Adrenal gland (tissue), 12 donors: ENCODE data around the gene NELFCD. TPM values are rescaled to one million over a fixed set of nuclear protein-coding genes. Genes with fewer than 3 reads are reported as not detected.
A peak's percentile ranks its signal among the peaks of the same experiment; 100 is the strongest.

Experiments used
- DNase-seq, 7 donors: peaks; one replicate each; pipeline ENCODE4 v3.0.0-alpha.2; 2019 to 2020
- H3K27ac ChIP-seq, 5 donors: fragments of 200-600 bp; sonication (generic) in 4 of 5; 1 replicate in 3 of 5; 2 replicates in 2 of 5; pipeline versions ENCODE4 v1.5.1 to v1.8.0; 2016 to 2020; ENCODE audit warnings: mild to moderate bottlenecking in 1 of 5
- H3K27me3 ChIP-seq: fragments of 200-600 bp; 2 replicates; pipeline ENCODE4 v1.8.0; 2021
- H3K36me3 ChIP-seq, 2 donors: fragments of 200-600 bp; replicated peaks in 1 of 2; 1 replicate in 1 of 2; 2 replicates in 1 of 2; pipeline versions ENCODE4 v1.5.1 to v1.8.0; 2018 to 2022
- H3K4me1 ChIP-seq, 2 donors: fragments of 200-600 bp; replicated peaks in 1 of 2; 1 replicate in 1 of 2; 2 replicates in 1 of 2; pipeline versions ENCODE4 v1.5.1 to v1.8.0; 2018 to 2021
- H3K4me3 ChIP-seq, 4 donors: fragments of 200-600 bp; sonication (generic) in 3 of 4; one replicate each; pipeline ENCODE4 v1.5.1; 2016 to 2018
- H3K9me3 ChIP-seq, 3 donors: fragments of 200-600 bp; sonication (generic) in 1 of 3; replicated peaks in 1 of 3; 1 replicate in 2 of 3; 2 replicates in 1 of 3; pipeline versions ENCODE4 v1.5.1 to v1.8.0; 2016 to 2021
- POLR2A ChIP-seq, 2 donors: fragments of 450-650 bp; IDR thresholded peaks; one replicate each; pipeline ENCODE4 v1.6.1; 2017; ENCODE audit warnings: antibody characterized with exemption in 2 of 2, mild to moderate bottlenecking in 2 of 2, moderate library complexity in 1 of 2
- WGBS, 4 donors: extraction: QIAGEN DNeasy Blood & Tissue Kit in 2 of 4; methylation state at CpG; one replicate each; pipeline versions ENCODE4 v1.1.5 to v1.1.7; 2013 to 2017; 5-methylcytosine and 5-hydroxymethylcytosine counted together
- intact Hi-C, 2 donors: fragments of 100-400 bp; cut with DNase I; formaldehyde crosslinking; loops; one replicate each; pipeline versions ENCODE4 v1.14.1 to v1.15.0; 2022 to 2023
- polyA plus RNA-seq, 3 donors: library from polyadenylated mRNA; stranded (reverse); fragments of 200-250 nt in 2 of 3; fragments of 350-450 nt in 1 of 3; fragmentation: Illumina TruSeq in 1 of 3; extraction: RNeasy Lipid Tissue Mini Kit (QIAGEN cat#74804) in 1 of 3; gene quantifications; one replicate each; pipeline ENCODE4 v1.2.3, GENCODE V29; 2013 to 2014
- total RNA-seq, 9 donors: library from RNA; depleted of rRNA in 4 of 9; stranded (reverse); fragments of >200 nt in 4 of 9; fragments of 120-200 nt in 1 of 9; fragmentation: NEBNext Ultra II Directional in 1 of 9; extraction: Animal tissue kit (Norgen Biotek cat#: 25700) in 1 of 9; gene quantifications; one replicate each; pipeline versions ENCODE4 v1.1.0 to v1.2.4, GENCODE V29; 2013 to 2023
- TF ChIP-seq, protein P1 (sequence below), 6 experiments: fragments of 450-650 bp in 4 of 6; fragments of 200-600 bp in 2 of 6; sonication (generic) in 1 of 6; IDR thresholded peaks; 1 replicate in 5 of 6; 2 replicates in 1 of 6; pipeline versions ENCODE4 v1.5.1 to v1.8.0; 2016 to 2021; ENCODE audit warnings: antibody characterized with exemption in 6 of 6, mild to moderate bottlenecking in 2 of 6, moderate library complexity in 1 of 6
- donor health status: healthy with polysubstance abuse.
- donor health status: Bipolar disorder and iron deficiency.
- donor health status: DM: yes; HTN: yes; CAD: no.
- donor health status: DM: no; HTN: no; CAD: no.
- donor health status: DM: no; HTN: no; CAD: no.
- donor health status: DM: yes; HTN: yes; CAD: no.

Gene NELFCD
- total and polyA plus RNA-seq, 12 donors = 47.1 to 107 (median 75.0) TPM

GRCh38 chr20:59025086-59025485, 44.0 kb downstream of the NELFCD start:
- WGBS, 4 donors = 33 to 43% (median 38%) methylated on average over 2 of the region's 2 CpGs
- Histone ChIP-seq H3K36me3 (peaks cover 0 to 46% of the 10 kb centered on the region in 2 donors), H3K4me1 (peaks cover 14 to 38% of the 10 kb centered on the region in 2 donors), H3K9me3 (no peaks in the 10 kb centered on the region), H3K27me3 (no peaks in the 10 kb centered on the region), H3K4me3 (no peak overlapping the region), H3K27ac (peak overlapping the region in 1 of 5 donors; percentile 9)
- no peak for TF ChIP-seq POLR2A (IDR thresholded peaks at IDR 0.05)
- TF ChIP-seq, protein P1, sequence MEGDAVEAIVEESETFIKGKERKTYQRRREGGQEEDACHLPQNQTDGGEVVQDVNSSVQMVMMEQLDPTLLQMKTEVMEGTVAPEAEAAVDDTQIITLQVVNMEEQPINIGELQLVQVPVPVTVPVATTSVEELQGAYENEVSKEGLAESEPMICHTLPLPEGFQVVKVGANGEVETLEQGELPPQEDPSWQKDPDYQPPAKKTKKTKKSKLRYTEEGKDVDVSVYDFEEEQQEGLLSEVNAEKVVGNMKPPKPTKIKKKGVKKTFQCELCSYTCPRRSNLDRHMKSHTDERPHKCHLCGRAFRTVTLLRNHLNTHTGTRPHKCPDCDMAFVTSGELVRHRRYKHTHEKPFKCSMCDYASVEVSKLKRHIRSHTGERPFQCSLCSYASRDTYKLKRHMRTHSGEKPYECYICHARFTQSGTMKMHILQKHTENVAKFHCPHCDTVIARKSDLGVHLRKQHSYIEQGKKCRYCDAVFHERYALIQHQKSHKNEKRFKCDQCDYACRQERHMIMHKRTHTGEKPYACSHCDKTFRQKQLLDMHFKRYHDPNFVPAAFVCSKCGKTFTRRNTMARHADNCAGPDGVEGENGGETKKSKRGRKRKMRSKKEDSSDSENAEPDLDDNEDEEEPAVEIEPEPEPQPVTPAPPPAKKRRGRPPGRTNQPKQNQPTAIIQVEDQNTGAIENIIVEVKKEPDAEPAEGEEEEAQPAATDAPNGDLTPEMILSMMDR (IDR thresholded peaks at IDR 0.05) = no peak
- intact Hi-C loops = loop anchor here in 1 of 2 donors (10.0 kb wide), 1 partner anchor 120 kb away; no protein-coding TSS in a partner anchor
- DNase-seq = peak in 4 of 7 donors; percentile 25 to 53 (median 45)

- peaks cover 0 to 49% of the 10 kb centered on the region in 2 donors for H3K36me3 ChIP-seq
- DNase-seq = peak in 1 of 7 donors; percentile 21
- intact Hi-C loops = loop anchor here in 1 of 2 donors (10.0 kb wide), 1 partner anchor 121 kb away; no protein-coding TSS in a partner anchor
- H3K4me3 ChIP-seq = no peak overlapping the region
- H3K9me3 ChIP-seq = no peaks in the 10 kb centered on the region
- 88 to 95% (median 93%) methylated on average over 4 of the region's 4 CpGs for WGBS, 4 donors
- TF ChIP-seq POLR2A (IDR thresholded peaks at IDR 0.05) = no peak
- TF ChIP-seq, protein P1 (IDR thresholded peaks at IDR 0.05) = no peak
- H3K27me3 ChIP-seq = no peaks in the 10 kb centered on the region
- H3K27ac ChIP-seq = peak overlapping the region in 1 of 5 donors; percentile 9
- H3K4me1 ChIP-seq = peaks cover 14 to 42% of the 10 kb centered on the region in 2 donors
These were observed 44.5 kb downstream of the NELFCD start for GRCh38 chr20:59025511-59025910.

GRCh38 chr20:59026904-59027740, 46.1 kb downstream of the NELFCD start:
- WGBS, 4 donors = 70 to 77% (median 73%) methylated on average over 5 of the region's 5 CpGs
- H3K4me1 ChIP-seq = peaks cover 22 to 54% of the 10 kb centered on the region in 2 donors
- H3K9me3 ChIP-seq = no peaks in the 10 kb centered on the region
- peaks cover 0 to 49% of the 10 kb centered on the region in 2 donors for H3K36me3 ChIP-seq
- TF ChIP-seq, protein P1 (IDR thresholded peaks at IDR 0.05) = no peak
- TF ChIP-seq POLR2A (IDR thresholded peaks at IDR 0.05) = no peak
- intact Hi-C loops = loop anchor here in 1 of 2 donors (10.0 kb wide), 1 partner anchor 122 kb away; no protein-coding TSS in a partner anchor
- DNase-seq = peak in 1 of 7 donors; percentile 23
- no peaks in the 10 kb centered on the region for H3K27me3 ChIP-seq
- no peak overlapping the region for H3K4me3 ChIP-seq
- H3K27ac ChIP-seq = peak overlapping the region in 1 of 5 donors; percentile 48

GRCh38 chr20:59027741-59028320, 46.8 kb downstream of the NELFCD start:
- intact Hi-C loops = loop anchor here in 1 of 2 donors (10.0 kb wide), 1 partner anchor 123 kb away; no protein-coding TSS in a partner anchor
- peaks cover 0 to 43% of the 10 kb centered on the region in 2 donors for H3K36me3 ChIP-seq

More at GRCh38 chr20:59027741-59028320, 46.8 kb downstream of the NELFCD start:
- peak overlapping the region in 1 of 5 donors; percentile 48 for H3K27ac ChIP-seq
- TF ChIP-seq, protein P1 (IDR thresholded peaks at IDR 0.05) = no peak
- no peak for TF ChIP-seq POLR2A (IDR thresholded peaks at IDR 0.05)
- H3K27me3 ChIP-seq = no peaks in the 10 kb centered on the region
- H3K4me3 ChIP-seq = no peak overlapping the region
- no peaks in the 10 kb centered on the region for H3K9me3 ChIP-seq
- H3K4me1 ChIP-seq = peaks cover 22 to 56% of the 10 kb centered on the region in 2 donors
- peak in 1 of 7 donors; percentile 53 for DNase-seq
- 42 to 57% (median 54%) methylated on average over 8 of the region's 8 CpGs for WGBS, 4 donors
